Measurements from ENCODE around the gene FERMT1.

DNA sequence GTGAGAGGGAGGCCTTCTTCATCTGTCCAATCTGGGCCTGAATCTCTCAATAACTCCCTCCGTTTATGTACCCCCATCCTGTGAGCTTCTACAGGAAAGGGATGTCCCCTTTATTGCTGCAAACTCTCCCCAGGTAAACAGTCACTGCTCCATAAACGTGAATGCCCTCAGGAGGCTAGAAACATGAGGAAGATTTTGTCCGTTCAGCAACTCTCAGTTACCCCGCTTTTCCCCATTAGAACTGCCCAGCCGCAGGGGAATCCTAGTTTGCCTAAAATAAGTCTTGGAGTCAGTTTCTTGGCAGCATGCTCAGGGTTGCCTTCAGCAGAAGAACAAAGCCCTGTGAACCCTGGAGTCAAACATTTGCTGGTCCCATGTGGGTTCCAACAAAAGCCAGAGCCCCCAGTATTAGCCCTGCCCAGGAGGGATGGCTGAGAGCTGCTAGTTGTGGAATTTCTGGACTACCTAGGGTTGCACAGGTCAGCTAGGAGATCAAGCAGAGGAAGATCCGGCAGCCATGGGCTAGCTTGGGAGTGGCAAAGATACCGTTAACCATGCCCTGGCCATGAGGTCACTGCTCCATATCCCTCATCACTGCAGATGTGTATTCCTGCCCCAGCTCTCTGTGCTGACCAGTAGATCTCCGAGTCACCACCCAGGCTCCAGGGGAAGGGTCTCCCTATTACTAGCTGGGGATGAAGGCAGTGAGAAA is 69.6 kb downstream of the FERMT1 start:
- TF ChIP-seq, protein P1, sequence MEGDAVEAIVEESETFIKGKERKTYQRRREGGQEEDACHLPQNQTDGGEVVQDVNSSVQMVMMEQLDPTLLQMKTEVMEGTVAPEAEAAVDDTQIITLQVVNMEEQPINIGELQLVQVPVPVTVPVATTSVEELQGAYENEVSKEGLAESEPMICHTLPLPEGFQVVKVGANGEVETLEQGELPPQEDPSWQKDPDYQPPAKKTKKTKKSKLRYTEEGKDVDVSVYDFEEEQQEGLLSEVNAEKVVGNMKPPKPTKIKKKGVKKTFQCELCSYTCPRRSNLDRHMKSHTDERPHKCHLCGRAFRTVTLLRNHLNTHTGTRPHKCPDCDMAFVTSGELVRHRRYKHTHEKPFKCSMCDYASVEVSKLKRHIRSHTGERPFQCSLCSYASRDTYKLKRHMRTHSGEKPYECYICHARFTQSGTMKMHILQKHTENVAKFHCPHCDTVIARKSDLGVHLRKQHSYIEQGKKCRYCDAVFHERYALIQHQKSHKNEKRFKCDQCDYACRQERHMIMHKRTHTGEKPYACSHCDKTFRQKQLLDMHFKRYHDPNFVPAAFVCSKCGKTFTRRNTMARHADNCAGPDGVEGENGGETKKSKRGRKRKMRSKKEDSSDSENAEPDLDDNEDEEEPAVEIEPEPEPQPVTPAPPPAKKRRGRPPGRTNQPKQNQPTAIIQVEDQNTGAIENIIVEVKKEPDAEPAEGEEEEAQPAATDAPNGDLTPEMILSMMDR (IDR thresholded peaks at IDR 0.05; ENCODE audit: insufficient read depth, low read depth, low read length), result no peak
- TF ChIP-seq EZH2 (IDR thresholded peaks at IDR 0.05; ENCODE audit: insufficient read depth, low read length), result no peak

Data from astrocyte (in vitro differentiated cells and primary cell).